ENCODE data around the gene KAT7. TPM values are rescaled to one million over a fixed set of nuclear protein-coding genes. Genes with fewer than 3 reads are reported as not detected.
"Not testable (repeated sequence)": the region's sequence is repeated elsewhere in the genome, so short reads cannot be mapped to it uniquely, and the experiment has no call there.

KAT7 gene
- 34.9 TPM for total RNA-seq
- long read RNA-seq, full-length matches to known transcripts = 8 of 19 reads
- long read RNA-seq, partial matches to known transcripts = 4 of 19 reads
- long read RNA-seq, other reads (novel, unspliced or antisense) = 7 of 19 reads

- peak; percentile 99 for DNase-seq (ENCODE audit: low spot score)
Observed at GRCh38 chr17:49788478-49789242, at the start of gene KAT7. KAT7 (plus strand) TSS chr17:49788681; CDS start chr17:49788835, 154 bp downstream.

- no peak for DNase-seq (ENCODE audit: low spot score)
Observed at GRCh38 chr17:49739641-49740271, 48.7 kb upstream of the KAT7 start.

GRCh38 chr17:49741009-49741691, 47.3 kb upstream of the KAT7 start:
- DNase-seq (ENCODE audit: low spot score) = no peak

GRCh38 chr17:49741692-49742076, 46.8 kb upstream of the KAT7 start:
- DNase-seq (ENCODE audit: low spot score) = no peak

GRCh38 chr17:49742166-49742638, 46.3 kb upstream of the KAT7 start:
- DNase-seq (ENCODE audit: low spot score) = no peak

- DNase-seq (ENCODE audit: low spot score) = no peak
Observed at GRCh38 chr17:49745175-49746139, 43.0 kb upstream of the KAT7 start.

GRCh38 chr17:49746791-49747490, 41.5 kb upstream of the KAT7 start:
- no peak for DNase-seq (ENCODE audit: low spot score)

- DNase-seq (ENCODE audit: low spot score) = no peak
Observed at GRCh38 chr17:49747632-49748031, 40.8 kb upstream of the KAT7 start.

GRCh38 chr17:49748223-49748622, 40.3 kb upstream of the KAT7 start:
- DNase-seq (ENCODE audit: low spot score) = no peak

- no peak for DNase-seq (ENCODE audit: low spot score)
Observed at GRCh38 chr17:49748791-49749190, 39.7 kb upstream of the KAT7 start.

- DNase-seq (ENCODE audit: low spot score) = no peak
Observed at GRCh38 chr17:49749730-49750129, 38.8 kb upstream of the KAT7 start.

GRCh38 chr17:49752508-49752907, 36.0 kb upstream of the KAT7 start:
- no peak for DNase-seq (ENCODE audit: low spot score)

GRCh38 chr17:49753959-49754391, 34.5 kb upstream of the KAT7 start:
- DNase-seq (ENCODE audit: low spot score) = no peak

GRCh38 chr17:49755663-49756283, 32.7 kb upstream of the KAT7 start:
- no peak for DNase-seq (ENCODE audit: low spot score)

- DNase-seq (ENCODE audit: low spot score) = no peak
Observed at GRCh38 chr17:49756323-49757150, 31.9 kb upstream of the KAT7 start.

GRCh38 chr17:49757151-49757777, 31.2 kb upstream of the KAT7 start:
- no peak for DNase-seq (ENCODE audit: low spot score)

- not testable (repeated sequence) for DNase-seq (ENCODE audit: low spot score)
Observed at GRCh38 chr17:49758464-49759010, 29.9 kb upstream of the KAT7 start.

- no peak for DNase-seq (ENCODE audit: low spot score)
Observed at GRCh38 chr17:49759203-49759602, 29.3 kb upstream of the KAT7 start.

Measured in mesenteric fat pad (tissue), 1 donor.